ENCODE data around the gene MAP2K3.
A peak's percentile ranks its signal among the peaks of the same experiment; 100 is the strongest.

The MAP2K3 gene

GRCh38 chr17:21252796-21253645, 31.5 kb upstream of the MAP2K3 start, which contains the start of gene NATD1:
TSS of gene NATD1 (minus strand) at chr17:21253410. CDS start at chr17:21253264, 146 bp downstream.
- DNase-seq (ENCODE audit: low spot score) = peak; percentile 85

GRCh38 chr17:21253646-21254441, 30.7 kb upstream of the MAP2K3 start:
- no peak for DNase-seq (ENCODE audit: low spot score)

- DNase-seq (ENCODE audit: low spot score) = no peak
These were observed 25.9 kb upstream of the MAP2K3 start for GRCh38 chr17:21258593-21258992.

- DNase-seq (ENCODE audit: low spot score) = no peak
These were observed 22.1 kb upstream of the MAP2K3 start for GRCh38 chr17:21262259-21262993.

GRCh38 chr17:21263376-21263775, 21.1 kb upstream of the MAP2K3 start:
- no peak for DNase-seq (ENCODE audit: low spot score)

GRCh38 chr17:21268596-21269188, 15.8 kb upstream of the MAP2K3 start:
- no peak for DNase-seq (ENCODE audit: low spot score)

- no peak for DNase-seq (ENCODE audit: low spot score)
These were observed 15.1 kb upstream of the MAP2K3 start for GRCh38 chr17:21269394-21269793.

- no peak for DNase-seq (ENCODE audit: low spot score)
These were observed 12.9 kb upstream of the MAP2K3 start for GRCh38 chr17:21271454-21272183.

- no peak for DNase-seq (ENCODE audit: low spot score)
These were observed 12.3 kb upstream of the MAP2K3 start for GRCh38 chr17:21272250-21272649.

- DNase-seq (ENCODE audit: low spot score) = no peak
These were observed 11.4 kb upstream of the MAP2K3 start for GRCh38 chr17:21272881-21273792.

GRCh38 chr17:21275047-21275578, 9.4 kb upstream of the MAP2K3 start:
- DNase-seq (ENCODE audit: low spot score) = no peak

- peak; percentile 93 for DNase-seq (ENCODE audit: low spot score)
These were observed 8.8 kb upstream of the MAP2K3 start for GRCh38 chr17:21275579-21276263.

GRCh38 chr17:21276264-21276588, 8.3 kb upstream of the MAP2K3 start:
- DNase-seq (ENCODE audit: low spot score) = no peak

GRCh38 chr17:21277332-21277731, 7.2 kb upstream of the MAP2K3 start:
- DNase-seq (ENCODE audit: low spot score) = no peak

- DNase-seq (ENCODE audit: low spot score) = peak; percentile 85
These were observed 5.9 kb upstream of the MAP2K3 start for GRCh38 chr17:21278450-21279197.

GRCh38 chr17:21279198-21279535, 5.3 kb upstream of the MAP2K3 start:
- no peak for DNase-seq (ENCODE audit: low spot score)

GRCh38 chr17:21279582-21279981, 4.9 kb upstream of the MAP2K3 start:
- DNase-seq (ENCODE audit: low spot score) = no peak

- DNase-seq (ENCODE audit: low spot score) = peak; percentile 87
These were observed 4.4 kb upstream of the MAP2K3 start for GRCh38 chr17:21280081-21280518.

GRCh38 chr17:21282231-21282630, 2.3 kb upstream of the MAP2K3 start:
- no peak for DNase-seq (ENCODE audit: low spot score)
